Panc1 (cell line): ENCODE results near the gene C4BPA. TPM values are rescaled to one million over a fixed set of nuclear protein-coding genes. Genes with fewer than 3 reads are reported as not detected.

Source experiments
- ATAC-seq: fragments of 200-7000 bp; cut with Tn5 transposase; 2 replicates; pipeline ENCODE4 v1.9.1; 2020; ENCODE audit warnings: mild to moderate bottlenecking, moderate library complexity
- BruUV-seq: library from RNA; stranded (reverse); fragments of 400-500 nt; replicated peaks from 2 replicates; lab custom pipeline; 2021; lab: Mats Ljungman, UMichigan
- CTCF ChIA-PET: fragments of 300-600 bp; sonication (Branson Sonifier 250); formaldehyde crosslinking; loops from one replicate; lab custom pipeline; 2022; ENCODE audit warnings: antibody characterized with exemption; lab: Charles Lee
- POLR2A ChIA-PET: fragments of 300-600 bp; sonication (Branson Sonifier 250); formaldehyde crosslinking; loops from one replicate; lab custom pipeline; 2022; ENCODE audit warnings: antibody characterized with exemption; lab: Charles Lee
- DNase-seq: peaks from one replicate; pipeline ENCODE4 v3.0.0-alpha.2; 2010; ENCODE audit warnings: low read depth, low spot score
- H3K27ac ChIP-seq: 2 replicates; pipeline ENCODE4 v1.5.1; 2011; ENCODE audit warnings: mild to moderate bottlenecking, low read length, inconsistent platforms
- H3K27me3 ChIP-seq: fragments of 200-500 bp; sonication (Bioruptor generic); 2 replicates; pipeline ENCODE4 v1.6.0; 2014; ENCODE audit warnings: low read length, inconsistent platforms; ENCODE audit not compliant: control insufficient read depth, insufficient read depth
- H3K36me3 ChIP-seq: fragments of 200-500 bp; sonication (Bioruptor generic); 2 replicates; pipeline ENCODE4 v1.5.1; 2014; ENCODE audit warnings: inconsistent platforms, mild to moderate bottlenecking, low read length, moderate library complexity; ENCODE audit not compliant: control insufficient read depth, insufficient read depth
- H3K4me1 ChIP-seq: 2 replicates; pipeline ENCODE4 v1.5.1; 2011; ENCODE audit warnings: inconsistent platforms, mild to moderate bottlenecking, low read length, moderate library complexity; ENCODE audit not compliant: control insufficient read depth, insufficient read depth
- H3K4me3 ChIP-seq, 2 experiments: 2 replicates each; pipeline ENCODE4 v1.5.1; 2011 to 2012; ENCODE audit warnings: low read depth in 2 of 2, low read length in 2 of 2, mild to moderate bottlenecking in 2 of 2, inconsistent platforms in 1 of 2, moderate library complexity in 1 of 2
- H3K9me3 ChIP-seq: fragments of 200-500 bp; sonication (Bioruptor generic); 2 replicates; pipeline ENCODE4 v1.5.1; 2014; ENCODE audit warnings: low read depth, mild to moderate bottlenecking, inconsistent platforms, low read length, moderate library complexity; ENCODE audit not compliant: control insufficient read depth, insufficient read depth
- POLR2AphosphoS5 ChIP-seq: IDR thresholded peaks from 2 replicates; pipeline ENCODE4 v1.6.1; 2012; ENCODE audit warnings: mild to moderate bottlenecking, low read depth, low read length, moderate library complexity
- SIN3A ChIP-seq: IDR thresholded peaks from 2 replicates; pipeline ENCODE4 v1.6.1; 2012; ENCODE audit warnings: low read depth, mild to moderate bottlenecking, low read length, moderate library complexity, borderline replicate concordance; ENCODE audit not compliant: insufficient read depth
- TCF7L2 ChIP-seq: IDR thresholded peaks from 2 replicates; pipeline ENCODE4 v1.6.1; 2011; ENCODE audit warnings: mild to moderate bottlenecking, low read depth, low read length, inconsistent platforms
- in situ Hi-C: cut with HindIII; loops from 2 replicates; pipeline ENCODE4 v1.10.0; 2016; ENCODE audit warnings: low sequenced_read_pairs, low pct_unique_long_range_greater_than_20kb
- intact Hi-C: fragments of 100-400 bp; cut with micrococcal nuclease; formaldehyde crosslinking; loops from one replicate; pipeline ENCODE4 v1.10.0; 2022; ENCODE audit not compliant: unreplicated experiment
- total RNA-seq: library from RNA; stranded (reverse); gene quantifications from one replicate; pipeline ENCODE4 v1.2.1, GENCODE V29; 2021; ENCODE audit not compliant: unreplicated experiment
- TF ChIP-seq, protein P1 (sequence below), 2 experiments: IDR thresholded peaks; 2 replicates each; pipeline ENCODE4 v1.6.1; 2011 to 2012; ENCODE audit warnings: low read depth in 2 of 2, control low read depth in 1 of 2, low read length in 1 of 2, mild to moderate bottlenecking in 1 of 2, moderate library complexity in 1 of 2; ENCODE audit not compliant: insufficient read depth in 1 of 2
- TF ChIP-seq, protein P2 (sequence below): fragments of 450-650 bp; IDR thresholded peaks from 2 replicates; pipeline ENCODE4 v1.5.1; 2017; ENCODE audit warnings: mild to moderate bottlenecking

C4BPA gene
- total RNA-seq, 1 experiment from 2014 or later, result 0.26 TPM

DNA sequence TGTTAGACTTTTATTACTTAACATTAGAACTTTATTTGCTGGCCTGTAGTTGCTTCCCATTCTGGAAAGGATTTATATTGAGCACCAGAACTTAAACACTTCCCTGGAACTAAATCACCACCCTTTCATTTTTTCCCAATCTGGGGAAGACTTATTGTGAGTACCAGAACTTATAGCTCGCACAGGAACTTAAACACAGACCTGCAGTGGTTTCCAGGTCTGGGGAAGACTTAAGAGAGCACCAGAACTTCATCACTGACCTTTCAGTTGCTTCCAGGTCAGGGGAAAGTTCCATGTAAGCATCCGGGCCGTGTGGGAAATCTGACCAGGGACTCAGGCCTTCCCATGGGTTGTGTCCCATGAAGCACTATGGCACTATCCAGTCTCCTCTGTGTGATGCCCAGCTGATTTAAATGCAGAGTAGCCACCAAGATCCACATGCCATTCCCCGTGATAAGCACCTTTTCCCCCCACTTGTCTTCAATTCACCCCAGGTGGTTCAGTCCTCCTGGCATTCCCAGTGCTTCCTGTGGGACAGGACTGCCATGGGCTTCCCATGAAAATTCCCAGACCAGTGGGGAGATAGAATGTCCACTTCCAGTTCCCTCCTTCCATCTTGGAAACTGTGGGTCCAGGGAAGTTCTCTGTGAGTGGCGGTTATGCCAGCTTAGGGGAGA lies 48.9 kb downstream of the C4BPA start:
- Histone ChIP-seq H3K36me3 (no peaks in the 10 kb centered on the region), H3K27ac (no peak overlapping the region), H3K9me3 (peaks cover 7% of the 10 kb centered on the region; the same call in 1 of the 2 replicates), H3K4me3 (no peak overlapping the region), H3K27me3 (no peaks in the 10 kb centered on the region), H3K4me1 (no peaks in the 10 kb centered on the region)
- BruUV-seq, result no TSS peak
- intact Hi-C loops, result no loop called here
- DNase-seq (no peak), ATAC-seq (no peak)
- in situ Hi-C loops, result no loop called here
- TF ChIP-seq SIN3A (no peak), TCF7L2 (no peak)
- POLR2A ChIA-PET, result no interaction called here
- CTCF ChIA-PET, result no interaction called here

DNA sequence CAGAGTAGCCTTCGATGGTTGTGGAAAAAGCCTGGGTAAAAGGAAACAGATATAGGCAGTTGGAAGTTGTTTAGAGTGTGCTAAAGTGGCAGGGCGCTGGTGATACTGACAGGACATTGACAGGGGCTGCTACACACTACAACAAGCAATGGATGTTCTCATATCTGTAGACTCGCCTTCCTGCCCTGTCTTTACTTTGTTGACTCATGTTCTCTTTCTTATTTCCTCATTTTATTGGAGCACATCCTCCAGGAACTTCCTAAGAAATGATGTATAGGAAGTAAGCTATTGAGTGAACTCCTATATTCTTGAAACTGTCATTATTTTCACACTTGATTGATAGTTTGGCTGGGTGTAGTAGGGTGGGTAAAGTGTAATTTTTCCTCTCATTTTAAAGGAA lies 51.0 kb downstream of the C4BPA start:
- in situ Hi-C loops, result no loop called here
- intact Hi-C loops, result no loop called here
- TF ChIP-seq, protein P1, sequence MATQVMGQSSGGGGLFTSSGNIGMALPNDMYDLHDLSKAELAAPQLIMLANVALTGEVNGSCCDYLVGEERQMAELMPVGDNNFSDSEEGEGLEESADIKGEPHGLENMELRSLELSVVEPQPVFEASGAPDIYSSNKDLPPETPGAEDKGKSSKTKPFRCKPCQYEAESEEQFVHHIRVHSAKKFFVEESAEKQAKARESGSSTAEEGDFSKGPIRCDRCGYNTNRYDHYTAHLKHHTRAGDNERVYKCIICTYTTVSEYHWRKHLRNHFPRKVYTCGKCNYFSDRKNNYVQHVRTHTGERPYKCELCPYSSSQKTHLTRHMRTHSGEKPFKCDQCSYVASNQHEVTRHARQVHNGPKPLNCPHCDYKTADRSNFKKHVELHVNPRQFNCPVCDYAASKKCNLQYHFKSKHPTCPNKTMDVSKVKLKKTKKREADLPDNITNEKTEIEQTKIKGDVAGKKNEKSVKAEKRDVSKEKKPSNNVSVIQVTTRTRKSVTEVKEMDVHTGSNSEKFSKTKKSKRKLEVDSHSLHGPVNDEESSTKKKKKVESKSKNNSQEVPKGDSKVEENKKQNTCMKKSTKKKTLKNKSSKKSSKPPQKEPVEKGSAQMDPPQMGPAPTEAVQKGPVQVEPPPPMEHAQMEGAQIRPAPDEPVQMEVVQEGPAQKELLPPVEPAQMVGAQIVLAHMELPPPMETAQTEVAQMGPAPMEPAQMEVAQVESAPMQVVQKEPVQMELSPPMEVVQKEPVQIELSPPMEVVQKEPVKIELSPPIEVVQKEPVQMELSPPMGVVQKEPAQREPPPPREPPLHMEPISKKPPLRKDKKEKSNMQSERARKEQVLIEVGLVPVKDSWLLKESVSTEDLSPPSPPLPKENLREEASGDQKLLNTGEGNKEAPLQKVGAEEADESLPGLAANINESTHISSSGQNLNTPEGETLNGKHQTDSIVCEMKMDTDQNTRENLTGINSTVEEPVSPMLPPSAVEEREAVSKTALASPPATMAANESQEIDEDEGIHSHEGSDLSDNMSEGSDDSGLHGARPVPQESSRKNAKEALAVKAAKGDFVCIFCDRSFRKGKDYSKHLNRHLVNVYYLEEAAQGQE (IDR thresholded peaks at IDR 0.05; ENCODE audit: insufficient read depth in 1 of 2, low read depth in 2 of 2, low read length in 1 of 2), result no peak
- TF ChIP-seq SIN3A (no peak), TCF7L2 (no peak), POLR2AphosphoS5 (no peak)
- TF ChIP-seq, protein P2, sequence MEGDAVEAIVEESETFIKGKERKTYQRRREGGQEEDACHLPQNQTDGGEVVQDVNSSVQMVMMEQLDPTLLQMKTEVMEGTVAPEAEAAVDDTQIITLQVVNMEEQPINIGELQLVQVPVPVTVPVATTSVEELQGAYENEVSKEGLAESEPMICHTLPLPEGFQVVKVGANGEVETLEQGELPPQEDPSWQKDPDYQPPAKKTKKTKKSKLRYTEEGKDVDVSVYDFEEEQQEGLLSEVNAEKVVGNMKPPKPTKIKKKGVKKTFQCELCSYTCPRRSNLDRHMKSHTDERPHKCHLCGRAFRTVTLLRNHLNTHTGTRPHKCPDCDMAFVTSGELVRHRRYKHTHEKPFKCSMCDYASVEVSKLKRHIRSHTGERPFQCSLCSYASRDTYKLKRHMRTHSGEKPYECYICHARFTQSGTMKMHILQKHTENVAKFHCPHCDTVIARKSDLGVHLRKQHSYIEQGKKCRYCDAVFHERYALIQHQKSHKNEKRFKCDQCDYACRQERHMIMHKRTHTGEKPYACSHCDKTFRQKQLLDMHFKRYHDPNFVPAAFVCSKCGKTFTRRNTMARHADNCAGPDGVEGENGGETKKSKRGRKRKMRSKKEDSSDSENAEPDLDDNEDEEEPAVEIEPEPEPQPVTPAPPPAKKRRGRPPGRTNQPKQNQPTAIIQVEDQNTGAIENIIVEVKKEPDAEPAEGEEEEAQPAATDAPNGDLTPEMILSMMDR, result no peak
- BruUV-seq, result no TSS peak
- no peaks in the 10 kb centered on the region for H3K36me3 ChIP-seq
- ChIA-PET CTCF (no interaction called here), POLR2A (no interaction called here)
- H3K27me3 ChIP-seq, result no peaks in the 10 kb centered on the region
- H3K27ac ChIP-seq, result no peak overlapping the region
- DNase-seq, result no peak
- peaks cover 7% of the 10 kb centered on the region; the same call in 1 of the 2 replicates for H3K9me3 ChIP-seq
- no peak for ATAC-seq
- H3K4me1 ChIP-seq, result no peaks in the 10 kb centered on the region
- H3K4me3 ChIP-seq, result no peak overlapping the region

DNA sequence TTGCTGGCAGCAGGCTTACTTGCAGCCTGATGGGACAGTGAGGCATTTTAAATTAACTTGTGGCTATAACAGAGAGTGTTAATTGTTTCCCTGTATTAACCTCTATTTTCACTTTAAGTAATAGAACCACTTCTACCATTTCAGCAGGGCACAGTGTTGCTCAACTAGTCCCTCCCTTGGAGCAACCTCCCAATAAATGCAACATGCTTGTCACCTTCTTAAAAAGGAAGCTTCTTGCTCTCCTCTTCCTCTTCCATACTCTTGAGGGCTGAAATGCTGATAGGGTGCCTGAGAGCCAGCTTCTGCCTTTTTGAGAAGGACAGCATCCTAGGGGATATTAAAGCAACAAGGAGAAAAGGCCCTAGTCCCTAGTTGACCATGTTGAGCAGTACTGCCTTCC lies 52.1 kb downstream of the C4BPA start:
- H3K36me3 ChIP-seq, result no peaks in the 10 kb centered on the region
- in situ Hi-C loops (no loop called here), intact Hi-C loops (no loop called here)
- H3K27ac ChIP-seq, result no peak overlapping the region
- no peak for ATAC-seq
- no peak for TF ChIP-seq SIN3A
- TF ChIP-seq, protein P2, result no peak
- TF ChIP-seq TCF7L2, result no peak
- TF ChIP-seq, protein P1 (IDR thresholded peaks at IDR 0.05; ENCODE audit: insufficient read depth in 1 of 2, low read depth in 2 of 2, low read length in 1 of 2), result no peak
- TF ChIP-seq POLR2AphosphoS5, result no peak
- H3K4me3 ChIP-seq, result no peak overlapping the region
- POLR2A ChIA-PET, result no interaction called here
- CTCF ChIA-PET, result no interaction called here
- H3K4me1 ChIP-seq, result no peaks in the 10 kb centered on the region
- H3K27me3 ChIP-seq, result no peaks in the 10 kb centered on the region
- no TSS peak for BruUV-seq
- DNase-seq, result no peak
- peaks cover 7% of the 10 kb centered on the region; the same call in 1 of the 2 replicates for H3K9me3 ChIP-seq
